NCI-H1092 treated with DMSO at 0.1 percent for 48 hours (cell line): ENCODE data around the gene RRP7A.
"Not testable (repeated sequence)": the region's sequence is repeated elsewhere in the genome, so short reads cannot be mapped to it uniquely, and the experiment has no call there.

Experiments
- DNase-seq: peaks from one replicate; lab custom pipeline; 2025; lab: John Stamatoyannopoulos, UW

Gene RRP7A

DNA sequence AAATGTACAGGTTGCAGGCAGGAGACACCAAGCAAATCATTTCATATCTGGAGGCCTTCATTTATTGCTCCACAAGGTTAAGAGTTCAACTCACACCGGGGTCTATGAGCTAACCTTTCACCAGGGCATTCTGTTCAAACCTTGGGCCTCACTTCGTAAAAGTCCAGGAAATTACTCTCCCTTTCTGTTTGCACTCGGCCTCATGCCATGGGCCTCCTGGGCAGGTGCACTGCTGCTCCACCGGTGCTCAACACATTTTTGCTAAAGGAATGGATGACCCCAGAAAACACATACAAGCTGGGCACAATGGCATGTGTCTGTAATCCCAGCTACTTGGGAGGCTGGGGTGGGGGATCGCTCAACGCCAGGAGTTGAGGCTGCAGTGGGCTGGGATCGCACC, 16.6 kb upstream of the RRP7A start:
- no peak for DNase-seq

- not testable (repeated sequence) for DNase-seq
These were observed 15.6 kb upstream of the RRP7A start for GRCh38 chr22:42535082-42535731.

DNA sequence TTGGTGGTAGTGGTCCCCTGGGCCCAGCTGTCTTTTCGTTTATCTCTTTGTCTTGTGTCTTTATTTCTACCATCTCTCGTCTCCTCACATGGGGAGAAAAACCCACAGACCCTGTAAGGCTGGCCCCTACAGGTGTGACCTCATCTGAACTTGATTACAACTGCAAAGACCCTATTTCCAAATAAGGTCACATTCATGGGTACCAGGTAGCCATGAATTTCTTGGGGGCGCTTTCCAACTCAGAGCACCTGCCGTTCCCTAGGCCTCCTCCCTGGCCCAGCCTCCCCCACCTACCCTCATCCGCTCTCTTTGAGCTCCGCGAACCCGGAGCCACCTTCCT, 14.0 kb upstream of the RRP7A start:
- DNase-seq = no peak

DNA sequence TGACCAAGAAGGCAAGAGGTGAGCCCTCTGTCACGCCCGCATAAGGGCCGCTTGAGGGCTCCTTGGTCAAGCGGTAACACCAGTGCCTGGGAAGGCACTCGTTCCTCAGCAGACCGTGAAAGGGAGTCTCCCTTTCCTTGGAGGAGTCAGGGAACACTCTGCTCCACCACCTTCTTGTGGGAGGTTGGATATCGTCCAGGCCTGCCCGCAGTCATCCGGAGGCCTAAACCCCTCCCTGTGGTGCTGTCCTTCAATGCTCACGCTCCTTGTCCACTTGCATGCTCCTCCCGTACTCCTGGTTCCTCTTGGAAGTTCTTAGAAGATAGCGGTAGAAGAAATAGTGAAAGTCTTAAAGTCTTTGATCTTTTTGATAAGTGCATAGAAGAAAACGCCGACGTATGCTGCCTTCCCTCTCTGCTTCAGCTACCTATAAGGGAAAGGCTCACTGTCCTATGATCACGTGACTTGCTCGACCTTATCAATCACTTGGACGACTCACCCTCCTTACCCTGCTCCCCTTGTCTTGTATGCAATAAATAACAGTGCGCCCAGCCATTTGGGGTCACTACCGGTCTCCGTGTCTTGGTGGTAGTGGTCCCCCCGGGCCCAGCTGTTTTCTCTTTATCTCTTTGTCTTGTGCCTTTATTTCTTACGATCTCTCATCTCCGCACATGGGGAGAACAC, 11.9 kb upstream of the RRP7A start:
- DNase-seq = not testable (repeated sequence)

- not testable (repeated sequence) for DNase-seq
These were observed 9.8 kb upstream of the RRP7A start for GRCh38 chr22:42529435-42529834.

DNA sequence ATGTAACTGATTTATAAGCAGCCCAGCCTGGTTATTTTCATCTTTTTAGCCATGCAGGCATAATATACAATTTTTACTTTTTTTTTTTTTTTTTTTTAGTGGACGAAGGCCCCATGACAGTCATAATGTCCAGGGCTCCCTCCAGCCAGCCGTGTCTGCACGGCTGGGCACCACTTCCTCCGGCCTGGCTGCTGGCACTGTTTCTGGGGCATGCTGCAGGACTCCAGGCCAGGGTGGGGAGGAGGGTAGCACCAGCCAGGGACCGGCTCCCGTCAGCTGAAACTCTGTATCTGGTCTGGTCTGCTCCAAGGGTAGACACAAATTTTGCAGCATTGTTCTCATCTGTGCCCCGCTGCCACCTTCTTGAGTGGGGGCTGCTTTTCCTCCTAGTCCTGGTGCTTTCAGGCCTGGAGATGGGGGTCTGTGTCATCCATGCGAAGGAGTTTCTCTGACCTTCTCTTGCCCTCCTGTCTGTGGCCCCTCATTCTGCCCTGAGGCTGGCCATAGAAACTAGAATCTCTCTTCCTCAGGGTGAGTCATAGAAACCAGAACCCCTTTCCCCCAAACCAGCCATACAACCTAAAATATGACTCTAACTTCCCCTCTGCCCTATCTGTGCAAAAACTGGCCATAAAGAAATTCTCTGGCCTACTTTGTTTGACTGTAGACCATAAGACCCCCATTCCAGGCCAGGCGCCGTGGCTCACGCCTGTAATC, 9.2 kb upstream of the RRP7A start:
- DNase-seq = no peak

GRCh38 chr22:42522546-42522945, 3.0 kb upstream of the RRP7A start:
- no peak for DNase-seq

GRCh38 chr22:42521228-42521546, 1.6 kb upstream of the RRP7A start:
- no peak for DNase-seq

GRCh38 chr22:42518638-42519524, 715 bp downstream of the RRP7A start:
- DNase-seq = not testable (repeated sequence)

DNA sequence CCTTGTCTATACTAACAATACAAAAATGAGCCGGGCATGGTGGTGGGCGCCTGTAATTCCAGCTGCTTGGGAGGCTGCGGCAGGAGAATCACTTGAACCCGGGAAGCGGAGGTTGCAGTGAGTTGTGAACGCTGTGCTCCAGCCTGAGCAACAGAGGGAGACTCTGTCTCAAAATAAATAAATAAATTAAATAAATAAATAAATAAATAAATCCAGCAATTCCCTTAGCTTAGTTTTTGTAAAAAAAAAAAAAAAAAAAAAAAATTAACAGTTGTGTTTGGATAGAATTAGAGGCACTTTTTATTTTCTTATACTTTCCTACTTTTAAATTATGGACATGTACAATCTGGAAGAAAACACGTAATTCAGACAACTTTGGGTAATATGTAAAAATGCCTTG, 2.5 kb downstream of the RRP7A start:
- not testable (repeated sequence) for DNase-seq

DNA sequence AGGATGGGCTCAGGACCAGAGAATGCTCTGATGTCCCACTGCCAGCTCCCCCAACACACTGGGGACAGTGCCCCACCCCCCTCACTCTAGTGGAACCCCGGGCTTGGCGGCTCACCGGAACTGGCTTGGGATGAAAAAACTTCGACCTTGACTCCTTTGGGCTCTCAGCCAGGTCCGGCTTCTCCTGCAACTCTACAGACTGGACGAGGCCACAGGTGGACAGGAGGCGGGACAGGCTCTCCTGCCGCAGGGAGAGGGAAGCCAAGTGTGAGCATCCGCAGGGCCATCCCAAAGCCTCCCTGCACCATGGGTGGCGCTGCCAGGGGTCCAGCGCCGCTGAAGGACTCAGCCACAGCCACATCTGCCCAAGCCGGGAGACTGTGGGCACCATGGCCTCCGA, 3.7 kb downstream of the RRP7A start:
- DNase-seq = no peak

DNA sequence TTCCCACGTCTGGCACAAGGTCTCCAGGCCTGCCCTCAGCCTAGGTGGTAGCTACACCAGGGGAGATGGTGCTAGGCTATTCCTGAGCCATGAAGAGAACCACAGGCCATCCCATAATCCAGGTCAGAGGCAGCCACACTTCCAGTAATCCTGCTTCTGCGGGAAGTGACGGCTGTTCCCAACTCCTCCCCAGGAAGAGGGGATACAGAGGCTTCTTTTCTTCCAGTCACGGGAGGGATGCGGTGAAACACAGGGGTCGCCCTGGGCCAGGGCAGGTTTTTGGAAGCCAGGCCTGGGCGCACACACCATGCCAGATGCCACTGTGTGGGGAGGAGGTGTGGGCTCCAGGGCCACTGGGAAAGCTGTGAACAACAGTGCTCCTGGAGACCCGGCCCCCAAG, 4.3 kb downstream of the RRP7A start:
- DNase-seq = not testable (repeated sequence)

- not testable (repeated sequence) for DNase-seq
These were observed 5.3 kb downstream of the RRP7A start for GRCh38 chr22:42514331-42514730.

DNA sequence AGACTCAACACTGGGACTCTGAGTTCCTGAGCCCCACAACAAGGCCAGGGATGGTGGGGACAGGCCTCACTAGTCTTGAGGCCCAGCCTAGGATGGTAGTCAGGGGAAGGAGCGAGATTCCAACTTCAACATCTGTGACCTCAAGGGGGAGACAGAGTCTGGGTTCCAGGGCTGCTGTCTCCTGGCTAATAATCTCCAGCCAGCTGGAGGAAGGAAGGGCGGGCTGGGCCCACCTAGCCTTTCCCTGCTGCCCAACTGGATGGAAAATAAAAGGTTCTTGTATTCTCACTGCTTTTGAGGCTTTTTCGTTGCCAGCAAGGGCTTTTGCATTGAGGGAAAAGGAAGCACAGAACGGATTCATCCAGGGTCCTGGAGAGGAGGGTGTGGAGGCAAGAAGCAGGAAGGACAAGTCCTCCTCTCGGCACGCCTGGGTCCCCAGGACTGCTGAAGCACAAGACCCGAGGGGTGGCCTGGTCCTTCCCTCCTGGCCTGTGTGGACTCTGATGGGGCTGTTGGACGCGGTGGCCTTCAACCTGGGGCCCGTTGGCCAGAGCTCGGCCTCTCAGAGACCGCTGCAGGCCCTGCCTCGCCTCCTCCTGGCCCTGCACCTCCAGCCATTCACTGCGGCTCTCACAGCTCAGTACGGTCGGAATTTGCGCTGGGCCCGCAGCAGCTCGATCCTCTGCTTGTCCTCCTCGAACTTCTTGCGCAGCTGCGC, 7.2 kb downstream of the RRP7A start:
- DNase-seq = not testable (repeated sequence)

DNA sequence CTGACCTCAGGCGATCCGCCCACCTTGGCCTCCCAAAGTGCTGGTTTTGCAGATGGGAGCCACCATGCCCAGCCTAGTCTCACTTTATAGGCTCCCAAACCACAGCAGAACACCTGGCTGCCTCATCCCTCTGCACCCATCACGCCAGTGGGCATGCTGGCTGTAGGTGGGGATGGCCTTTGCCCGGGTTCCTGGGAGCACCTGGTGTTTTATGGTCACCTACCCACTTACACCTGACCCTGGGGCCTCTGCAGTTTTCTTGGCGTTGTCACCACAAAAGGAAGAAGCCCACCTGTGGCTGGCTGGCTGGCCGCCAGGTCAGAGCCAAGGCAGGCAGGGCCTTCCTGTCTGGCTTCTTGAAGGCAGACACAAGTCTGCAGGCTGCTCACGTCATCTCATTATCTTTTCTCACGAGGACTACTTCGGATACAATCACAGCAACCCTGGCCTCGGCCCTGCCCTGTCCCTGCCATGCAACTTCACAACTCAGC, 8.2 kb downstream of the RRP7A start:
- no peak for DNase-seq

- no peak for DNase-seq
These were observed 10.0 kb downstream of the RRP7A start for GRCh38 chr22:42509548-42509947.

DNA sequence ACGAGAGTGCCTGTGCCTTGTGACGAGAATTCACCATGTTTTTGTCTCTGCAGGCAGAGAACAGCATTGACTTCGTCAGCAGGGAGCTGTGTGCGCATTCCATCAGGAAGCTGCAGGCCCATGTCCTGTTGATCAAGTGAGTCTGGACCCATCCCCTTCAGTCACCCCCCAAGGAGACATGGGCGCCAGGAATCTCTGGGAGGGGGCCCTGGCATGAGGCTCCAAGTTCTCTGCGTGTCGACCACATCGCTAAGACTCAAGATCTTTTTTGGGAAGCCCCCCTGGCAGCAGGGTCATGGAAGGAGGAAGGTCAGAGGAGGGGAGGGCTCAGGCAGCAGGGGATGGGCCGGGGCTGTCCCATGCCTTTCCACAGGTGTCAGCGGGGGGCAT, 10.6 kb downstream of the RRP7A start:
- DNase-seq = not testable (repeated sequence)

DNA sequence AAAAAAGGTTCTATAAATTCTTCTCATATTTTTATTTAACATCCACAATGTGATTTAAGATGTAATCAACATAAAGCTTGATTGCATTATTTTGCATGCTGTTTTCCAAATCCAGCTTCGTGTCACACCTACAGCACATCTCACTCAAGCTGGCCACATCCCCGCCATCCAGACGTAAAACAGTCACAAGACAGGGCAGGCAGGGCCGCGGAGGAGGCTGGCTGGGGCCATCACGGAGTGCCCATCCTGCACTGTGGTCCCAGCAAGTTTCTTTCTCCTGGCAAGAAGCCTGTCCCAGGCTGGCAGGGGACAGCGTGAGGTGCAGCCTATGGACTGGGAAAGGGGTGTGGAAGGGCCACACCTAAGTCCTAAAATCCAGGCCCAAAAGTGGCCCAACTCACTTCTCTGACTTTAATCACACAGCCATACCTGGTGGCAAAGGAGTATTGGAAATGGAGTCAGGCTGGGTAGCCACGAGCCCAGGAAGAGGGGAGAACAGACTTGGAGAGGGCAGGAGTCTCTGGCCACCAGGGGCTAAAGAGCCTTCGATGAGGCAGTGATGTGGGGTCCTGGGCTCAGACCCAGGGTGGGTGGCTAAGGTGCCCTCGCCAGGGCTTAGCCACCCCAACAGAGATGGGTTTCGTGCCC, 11.1 kb downstream of the RRP7A start:
- DNase-seq = not testable (repeated sequence)

DNA sequence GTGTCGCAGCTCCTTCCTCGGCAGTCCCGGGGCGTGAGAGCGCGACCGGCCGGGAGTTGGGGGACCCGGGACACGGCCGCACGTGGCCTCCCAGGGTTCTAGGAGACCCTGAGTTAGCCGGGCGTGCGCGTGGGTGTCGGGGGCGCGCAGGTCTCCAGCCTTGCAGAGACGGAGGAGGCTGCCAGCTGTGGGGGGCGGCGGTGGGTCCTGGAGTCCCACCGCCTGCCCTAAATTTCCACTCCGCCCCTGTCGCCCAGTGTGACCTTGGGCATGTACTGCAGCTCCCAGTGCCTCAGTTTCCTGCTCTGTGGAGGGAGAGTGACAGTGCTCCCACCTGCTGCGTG, 18.8 kb downstream of the RRP7A start:
- no peak for DNase-seq

DNA sequence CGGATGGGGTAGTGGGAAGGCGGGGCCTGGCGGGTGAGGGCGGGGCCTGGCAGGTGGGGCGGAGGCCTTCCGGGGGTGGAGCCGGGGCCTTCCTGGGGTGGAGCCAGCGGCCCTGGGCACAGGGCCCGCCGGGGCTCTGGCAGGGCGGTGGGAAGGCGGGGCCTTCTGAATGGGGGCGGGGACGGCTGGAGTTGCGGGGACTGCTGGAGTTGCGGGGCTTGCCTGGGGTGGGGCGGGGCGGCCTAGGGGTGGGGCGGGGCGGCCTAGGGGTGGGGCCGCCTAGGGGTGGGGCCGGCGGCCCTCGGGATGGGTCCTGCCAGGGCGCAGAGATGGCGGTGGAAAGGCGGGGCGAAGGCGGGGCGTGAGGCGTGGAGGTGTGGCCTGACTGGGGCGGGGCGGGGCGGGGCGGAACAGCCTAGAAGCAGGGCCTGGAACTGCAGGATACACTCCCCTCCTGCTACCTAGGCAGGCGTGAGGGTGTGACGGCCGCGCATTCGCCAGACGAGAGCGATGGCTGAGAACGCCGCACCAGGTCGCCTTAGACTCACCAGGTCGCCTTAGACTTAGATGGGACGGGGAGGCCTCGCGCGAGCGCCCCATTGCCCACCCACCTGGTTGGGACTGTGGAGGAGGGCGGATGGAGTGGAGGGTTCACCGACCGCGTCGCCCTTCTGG, 19.3 kb downstream of the RRP7A start:
- DNase-seq = no peak

- DNase-seq = not testable (repeated sequence)
These were observed 19.8 kb downstream of the RRP7A start for GRCh38 chr22:42499773-42500160.
